ENCODE data around the gene UBE2D2.

The UBE2D2 gene

GRCh38 chr5:139660923-139661814, 100.0 kb downstream of the UBE2D2 start:
- no peaks in the 10 kb centered on the region for H3K36me3 ChIP-seq (ENCODE audit: insufficient read depth, low read length)
- H3K27ac ChIP-seq, result no peak overlapping the region
- H3K9ac ChIP-seq (ENCODE audit: insufficient read length), result no peak overlapping the region
- DNase-seq (ENCODE audit: low read depth, low spot score), result no peak
- no peak overlapping the region for H3K4me3 ChIP-seq
- TF ChIP-seq FOXP2 (optimal IDR thresholded peaks at IDR 0.05; ENCODE audit: control extremely low read depth, extremely low read length, insufficient read depth) (no peak), POLR2AphosphoS5 (IDR thresholded peaks at IDR 0.05; ENCODE audit: borderline replicate concordance, low read depth, low read length) (no peak), EZH2 (IDR thresholded peaks at IDR 0.05) (no peak)
- no peaks in the 10 kb centered on the region for H3K9me3 ChIP-seq (ENCODE audit: low read depth, low read length)

DNA sequence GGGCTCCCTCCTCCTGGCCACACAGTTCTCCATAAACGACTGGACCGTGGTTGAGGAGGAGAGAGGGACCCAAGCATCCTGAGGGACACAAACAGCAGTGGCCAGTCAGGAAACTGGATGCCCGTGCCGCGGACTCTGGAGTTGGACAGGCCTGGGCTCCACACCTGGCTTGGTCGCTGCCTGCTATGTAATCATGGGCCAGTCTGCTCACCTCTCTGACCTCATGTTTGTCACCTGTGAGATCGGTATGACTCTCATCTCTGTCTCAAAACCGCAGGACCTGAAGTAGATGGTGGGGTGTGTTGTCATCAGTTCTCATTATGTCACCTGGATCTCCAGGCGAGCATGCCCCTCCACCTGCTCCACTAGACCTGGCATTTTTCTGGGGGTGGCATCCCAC, 101.5 kb downstream of the UBE2D2 start:
- DNase-seq (ENCODE audit: low read depth, low spot score), result no peak
- TF ChIP-seq POLR2AphosphoS5 (IDR thresholded peaks at IDR 0.05; ENCODE audit: borderline replicate concordance, low read depth, low read length) (no peak), EZH2 (IDR thresholded peaks at IDR 0.05) (no peak), FOXP2 (optimal IDR thresholded peaks at IDR 0.05; ENCODE audit: control extremely low read depth, extremely low read length, insufficient read depth) (no peak)
- no peak overlapping the region for H3K4me3 ChIP-seq
- H3K9ac ChIP-seq (ENCODE audit: insufficient read length), result no peak overlapping the region
- H3K36me3 ChIP-seq (ENCODE audit: insufficient read depth, low read length), result no peaks in the 10 kb centered on the region
- H3K27ac ChIP-seq, result no peak overlapping the region
- H3K9me3 ChIP-seq (ENCODE audit: low read depth, low read length), result no peaks in the 10 kb centered on the region

DNA sequence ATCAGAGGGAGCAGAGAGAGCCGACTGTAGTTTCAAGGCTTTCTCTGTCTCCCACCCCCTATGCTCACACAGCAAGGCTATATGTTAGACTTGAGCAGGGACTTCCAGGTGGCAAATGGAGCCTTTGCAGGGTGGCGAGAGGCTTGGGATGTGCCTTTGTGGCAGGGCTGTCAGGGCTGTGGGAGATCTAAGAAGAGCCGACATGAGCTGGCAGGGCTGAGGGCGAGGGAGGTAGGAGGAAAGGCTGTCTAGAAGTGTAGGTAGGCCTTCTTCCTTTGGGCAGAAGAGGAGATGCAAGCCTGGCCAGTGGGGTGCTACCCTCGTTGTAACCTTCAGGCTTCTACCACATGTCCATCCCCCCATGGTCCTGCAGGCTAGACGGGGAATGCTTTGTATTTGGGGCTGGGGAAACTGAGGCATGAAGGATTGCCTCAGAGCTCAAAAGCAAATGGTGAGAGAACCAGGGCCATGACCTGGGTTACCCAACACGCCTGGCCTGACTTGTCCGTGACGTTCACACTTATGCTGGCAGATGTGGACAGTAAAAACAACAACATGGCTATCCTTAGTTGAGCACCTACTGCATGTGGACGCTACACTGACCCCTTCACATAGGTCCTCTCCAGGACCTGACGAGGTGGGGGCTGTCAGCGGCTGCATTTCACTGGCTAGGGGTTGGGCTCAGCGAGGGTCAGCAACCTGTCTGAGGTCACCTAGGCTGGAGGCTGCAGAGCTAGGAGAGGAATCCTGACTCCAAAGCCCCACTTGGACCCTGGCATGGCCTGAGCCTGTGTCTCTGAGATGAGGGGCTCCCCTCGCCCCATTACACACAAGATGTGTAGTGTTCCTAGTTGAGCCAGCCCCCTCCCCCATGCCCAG, 102.3 kb downstream of the UBE2D2 start:
- no peak for DNase-seq (ENCODE audit: low read depth, low spot score)
- H3K4me3 ChIP-seq, result no peak overlapping the region
- H3K36me3 ChIP-seq (ENCODE audit: insufficient read depth, low read length), result no peaks in the 10 kb centered on the region
- no peak overlapping the region for H3K9ac ChIP-seq (ENCODE audit: insufficient read length)
- H3K9me3 ChIP-seq (ENCODE audit: low read depth, low read length), result no peaks in the 10 kb centered on the region
- TF ChIP-seq EZH2 (IDR thresholded peaks at IDR 0.05) (no peak), FOXP2 (optimal IDR thresholded peaks at IDR 0.05; ENCODE audit: control extremely low read depth, extremely low read length, insufficient read depth) (no peak), POLR2AphosphoS5 (IDR thresholded peaks at IDR 0.05; ENCODE audit: borderline replicate concordance, low read depth, low read length) (no peak)
- no peak overlapping the region for H3K27ac ChIP-seq

GRCh38 chr5:139664086-139664693, 103.1 kb downstream of the UBE2D2 start:
- Histone ChIP-seq H3K9me3 (ENCODE audit: low read depth, low read length) (no peaks in the 10 kb centered on the region), H3K36me3 (ENCODE audit: insufficient read depth, low read length) (no peaks in the 10 kb centered on the region), H3K4me3 (no peak overlapping the region), H3K9ac (ENCODE audit: insufficient read length) (no peak overlapping the region), H3K27ac (no peak overlapping the region)
- no peak for TF ChIP-seq POLR2AphosphoS5 (IDR thresholded peaks at IDR 0.05; ENCODE audit: borderline replicate concordance, low read depth, low read length)
- TF ChIP-seq FOXP2 (optimal IDR thresholded peaks at IDR 0.05; ENCODE audit: control extremely low read depth, extremely low read length, insufficient read depth), result no peak
- no peak for TF ChIP-seq EZH2 (IDR thresholded peaks at IDR 0.05)
- DNase-seq (ENCODE audit: low read depth, low spot score), result no peak

- Histone ChIP-seq H3K4me3 (no peak overlapping the region), H3K9ac (ENCODE audit: insufficient read length) (no peak overlapping the region), H3K36me3 (ENCODE audit: insufficient read depth, low read length) (no peaks in the 10 kb centered on the region), H3K27ac (no peak overlapping the region), H3K9me3 (ENCODE audit: low read depth, low read length) (no peaks in the 10 kb centered on the region)
- TF ChIP-seq EZH2 (IDR thresholded peaks at IDR 0.05), result no peak
- TF ChIP-seq POLR2AphosphoS5 (IDR thresholded peaks at IDR 0.05; ENCODE audit: borderline replicate concordance, low read depth, low read length), result no peak
- TF ChIP-seq FOXP2 (optimal IDR thresholded peaks at IDR 0.05; ENCODE audit: control extremely low read depth, extremely low read length, insufficient read depth), result no peak
- no peak for DNase-seq (ENCODE audit: low read depth, low spot score)
Observed at GRCh38 chr5:139664727-139665351, 103.7 kb downstream of the UBE2D2 start.

DNA sequence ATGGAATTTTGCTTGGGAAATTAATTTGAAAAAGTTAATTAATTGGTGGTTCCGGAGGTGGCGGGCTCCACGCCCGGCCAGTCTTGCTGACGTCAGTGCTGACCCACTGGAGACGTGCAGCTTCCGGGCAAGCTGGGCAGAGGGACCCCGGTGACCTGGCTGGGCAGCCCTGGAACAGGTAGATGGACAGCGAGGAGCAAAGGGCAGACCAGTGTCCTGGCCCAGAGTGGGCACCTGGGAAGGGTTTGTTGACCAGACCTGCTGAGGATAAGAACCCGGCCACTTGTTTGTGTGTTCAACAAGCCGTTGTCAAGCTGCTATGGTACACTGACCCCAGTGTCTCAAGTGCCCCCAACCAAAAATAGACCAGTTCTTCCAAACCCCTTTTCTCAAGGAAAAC, 104.5 kb downstream of the UBE2D2 start:
- Histone ChIP-seq H3K9ac (ENCODE audit: insufficient read length) (no peak overlapping the region), H3K27ac (no peak overlapping the region), H3K36me3 (ENCODE audit: insufficient read depth, low read length) (no peaks in the 10 kb centered on the region), H3K9me3 (ENCODE audit: low read depth, low read length) (no peaks in the 10 kb centered on the region), H3K4me3 (no peak overlapping the region)
- no peak for DNase-seq (ENCODE audit: low read depth, low spot score)
- TF ChIP-seq FOXP2 (optimal IDR thresholded peaks at IDR 0.05; ENCODE audit: control extremely low read depth, extremely low read length, insufficient read depth), result no peak
- no peak for TF ChIP-seq EZH2 (IDR thresholded peaks at IDR 0.05)
- TF ChIP-seq POLR2AphosphoS5 (IDR thresholded peaks at IDR 0.05; ENCODE audit: borderline replicate concordance, low read depth, low read length), result no peak

DNA sequence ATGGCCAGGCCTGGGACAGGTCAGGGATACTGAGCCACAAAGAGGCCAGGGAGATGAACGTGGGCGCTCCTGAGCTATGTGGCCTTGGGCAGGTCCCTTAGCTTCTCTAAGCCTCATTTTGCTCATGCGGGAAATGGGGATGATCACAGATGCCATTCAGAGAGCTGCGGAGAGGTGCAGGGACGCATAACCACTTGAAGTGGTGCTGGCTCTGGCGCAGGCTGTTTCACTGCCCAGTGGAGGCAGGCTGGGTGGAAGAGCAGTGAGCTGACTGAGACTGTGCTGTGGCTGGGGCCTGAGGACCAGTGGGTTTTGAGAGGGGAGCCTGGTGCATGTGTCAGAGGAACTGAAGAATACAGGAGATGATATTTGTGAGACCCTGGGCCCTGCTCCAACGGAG, 105.4 kb downstream of the UBE2D2 start:
- Histone ChIP-seq H3K4me3 (no peak overlapping the region), H3K9me3 (ENCODE audit: low read depth, low read length) (no peaks in the 10 kb centered on the region), H3K36me3 (ENCODE audit: insufficient read depth, low read length) (no peaks in the 10 kb centered on the region), H3K27ac (peak overlapping the region; percentile 36; the same call in 1 of the 2 replicates), H3K9ac (ENCODE audit: insufficient read length) (no peak overlapping the region)
- DNase-seq (ENCODE audit: low read depth, low spot score), result no peak
- TF ChIP-seq POLR2AphosphoS5 (IDR thresholded peaks at IDR 0.05; ENCODE audit: borderline replicate concordance, low read depth, low read length), result no peak
- TF ChIP-seq FOXP2 (optimal IDR thresholded peaks at IDR 0.05; ENCODE audit: control extremely low read depth, extremely low read length, insufficient read depth), result no peak
- TF ChIP-seq EZH2 (IDR thresholded peaks at IDR 0.05), result no peak

Measured in SK-N-MC (cell line).